Suprapubic skin (tissue), 4 donors: Measurements from ENCODE around the gene HOXC9. TPM values are rescaled to one million over a fixed set of nuclear protein-coding genes. Genes with fewer than 3 reads are reported as not detected.

Source experiments
- DNase-seq, 2 donors: peaks; one replicate each; pipeline ENCODE4 v3.0.0-alpha.2; 2019; ENCODE audit warnings: low spot score in 2 of 2
- H3K27ac ChIP-seq: fragments of 200-600 bp; sonication (generic); one replicate; pipeline ENCODE4 v1.5.1; 2019
- H3K27me3 ChIP-seq: fragments of 200-600 bp; sonication (generic); one replicate; pipeline ENCODE4 v1.5.1; 2019
- H3K36me3 ChIP-seq: fragments of 200-600 bp; sonication (generic); one replicate; pipeline ENCODE4 v1.5.1; 2019
- H3K4me1 ChIP-seq: fragments of 200-600 bp; sonication (generic); one replicate; pipeline ENCODE4 v1.5.1; 2019
- H3K4me3 ChIP-seq: fragments of 200-600 bp; sonication (generic); one replicate; pipeline ENCODE4 v1.5.1; 2019; ENCODE audit warnings: mild to moderate bottlenecking
- H3K9me3 ChIP-seq: fragments of 200-600 bp; sonication (generic); one replicate; pipeline ENCODE4 v1.5.1; 2019
- CTCF ChIP-seq, 2 donors: fragments of 200-600 bp in 1 of 2; fragments of 450-650 bp in 1 of 2; sonication (generic) in 1 of 2; IDR thresholded peaks; one replicate each; pipeline ENCODE4 v1.5.1; 2016 to 2019; ENCODE audit warnings: antibody characterized with exemption in 2 of 2, mild to moderate bottlenecking in 1 of 2, moderate library complexity in 1 of 2
- EP300 ChIP-seq: sonication (generic); formaldehyde crosslinking; IDR thresholded peaks from one replicate; pipeline ENCODE4 v1.6.1; 2017; ENCODE audit warnings: antibody characterized with exemption
- POLR2A ChIP-seq, 2 donors: fragments of 450-650 bp; IDR thresholded peaks; one replicate each; pipeline ENCODE4 v1.6.1; 2017; ENCODE audit warnings: antibody characterized with exemption in 2 of 2, mild to moderate bottlenecking in 2 of 2, moderate library complexity in 2 of 2
- POLR2AphosphoS5 ChIP-seq, 3 donors: sonication (generic); formaldehyde crosslinking; IDR thresholded peaks; one replicate each; pipeline ENCODE4 v1.6.1; 2017; ENCODE audit warnings: antibody characterized with exemption in 3 of 3
- WGBS: methylation state at CpG from one replicate; pipeline ENCODE4 v1.1.5; 2018; 5-methylcytosine and 5-hydroxymethylcytosine counted together
- total RNA-seq, 4 donors: library from RNA; depleted of rRNA; stranded (reverse); fragments of >200 nt; gene quantifications; one replicate each; pipeline ENCODE4 v1.1.0, GENCODE V29; 2016

Gene HOXC9
- total RNA-seq, 4 donors from 2014 or later, result 4.9 to 12.2 (median 6.1) TPM

- TF ChIP-seq EP300 (no peak), POLR2AphosphoS5 (IDR thresholded peaks at IDR 0.05) (no peak), POLR2A (IDR thresholded peaks at IDR 0.05) (no peak), CTCF (IDR thresholded peaks at IDR 0.05) (no peak)
- H3K4me1 ChIP-seq, result peaks cover 9% of the 10 kb centered on the region
- H3K27ac ChIP-seq, result no peak overlapping the region
- H3K36me3 ChIP-seq, result no peaks in the 10 kb centered on the region
- no peaks in the 10 kb centered on the region for H3K9me3 ChIP-seq
- no peak for DNase-seq
- H3K4me3 ChIP-seq, result no peak overlapping the region
- 55% methylated on average over 2 of the region's 2 CpGs for WGBS
- peaks cover 85% of the 10 kb centered on the region for H3K27me3 ChIP-seq
These were observed 35.6 kb upstream of the HOXC9 start for GRCh38 chr12:53964315-53964713.

GRCh38 chr12:53965281-53966084 lies 34.5 kb upstream of the HOXC9 start:
- H3K4me1 ChIP-seq, result peaks cover 9% of the 10 kb centered on the region
- H3K4me3 ChIP-seq, result no peak overlapping the region
- H3K27ac ChIP-seq, result no peak overlapping the region
- 43% methylated on average over 18 of the region's 18 CpGs for WGBS
- TF ChIP-seq POLR2A (IDR thresholded peaks at IDR 0.05) (no peak), POLR2AphosphoS5 (IDR thresholded peaks at IDR 0.05) (no peak), CTCF (IDR thresholded peaks at IDR 0.05) (no peak), EP300 (no peak)
- H3K27me3 ChIP-seq, result peaks cover 85% of the 10 kb centered on the region
- H3K9me3 ChIP-seq, result no peaks in the 10 kb centered on the region
- H3K36me3 ChIP-seq, result no peaks in the 10 kb centered on the region
- DNase-seq, result no peak

GRCh38 chr12:53966085-53966384 lies 33.9 kb upstream of the HOXC9 start:
- TF ChIP-seq EP300 (no peak), POLR2AphosphoS5 (IDR thresholded peaks at IDR 0.05) (no peak), CTCF (IDR thresholded peaks at IDR 0.05) (no peak), POLR2A (IDR thresholded peaks at IDR 0.05) (no peak)
- H3K36me3 ChIP-seq, result no peaks in the 10 kb centered on the region
- 55% methylated on average over 15 of the region's 15 CpGs for WGBS
- no peaks in the 10 kb centered on the region for H3K9me3 ChIP-seq
- DNase-seq, result no peak
- H3K27ac ChIP-seq, result no peak overlapping the region
- no peak overlapping the region for H3K4me3 ChIP-seq
- peaks cover 84% of the 10 kb centered on the region for H3K27me3 ChIP-seq
- peaks cover 6% of the 10 kb centered on the region for H3K4me1 ChIP-seq

- TF ChIP-seq CTCF (IDR thresholded peaks at IDR 0.05) (no peak), EP300 (no peak), POLR2A (IDR thresholded peaks at IDR 0.05) (no peak), POLR2AphosphoS5 (IDR thresholded peaks at IDR 0.05) (no peak)
- no peaks in the 10 kb centered on the region for H3K36me3 ChIP-seq
- DNase-seq, result no peak
- WGBS, result 71% methylated on average over 36 of the region's 36 CpGs
- peaks cover 6% of the 10 kb centered on the region for H3K4me1 ChIP-seq
- no peaks in the 10 kb centered on the region for H3K9me3 ChIP-seq
- peak overlapping the region; percentile 5 for H3K4me3 ChIP-seq
- no peak overlapping the region for H3K27ac ChIP-seq
- H3K27me3 ChIP-seq, result peaks cover 84% of the 10 kb centered on the region
These were observed 33.4 kb upstream of the HOXC9 start for GRCh38 chr12:53966385-53967133.

GRCh38 chr12:53967421-53967925 lies 32.5 kb upstream of the HOXC9 start:
- DNase-seq, result no peak
- Histone ChIP-seq H3K27ac (no peak overlapping the region), H3K36me3 (no peaks in the 10 kb centered on the region), H3K4me1 (peaks cover 13% of the 10 kb centered on the region), H3K27me3 (peaks cover 84% of the 10 kb centered on the region), H3K9me3 (no peaks in the 10 kb centered on the region), H3K4me3 (peak overlapping the region; percentile 13)
- TF ChIP-seq CTCF (IDR thresholded peaks at IDR 0.05), result no peak
- TF ChIP-seq POLR2AphosphoS5 (IDR thresholded peaks at IDR 0.05), result no peak
- no peak for TF ChIP-seq POLR2A (IDR thresholded peaks at IDR 0.05)
- TF ChIP-seq EP300, result no peak
- 30% methylated on average over 5 of the region's 5 CpGs for WGBS
